Adrenal gland (tissue), 12 donors: ENCODE results near the gene IRF2BP2. TPM values are rescaled to one million over a fixed set of nuclear protein-coding genes. Genes with fewer than 3 reads are reported as not detected.
"Not testable (repeated sequence)": the region's sequence is repeated elsewhere in the genome, so short reads cannot be mapped to it uniquely, and the experiment has no call there.

Experiments used
- DNase-seq, 7 donors: peaks; one replicate each; pipeline ENCODE4 v3.0.0-alpha.2; 2019 to 2020
- H3K27ac ChIP-seq, 5 donors: fragments of 200-600 bp; sonication (generic) in 4 of 5; 1 replicate in 3 of 5; 2 replicates in 2 of 5; pipeline versions ENCODE4 v1.5.1 to v1.8.0; 2016 to 2020; ENCODE audit warnings: mild to moderate bottlenecking in 1 of 5
- H3K27me3 ChIP-seq: fragments of 200-600 bp; 2 replicates; pipeline ENCODE4 v1.8.0; 2021
- H3K36me3 ChIP-seq, 2 donors: fragments of 200-600 bp; replicated peaks in 1 of 2; 1 replicate in 1 of 2; 2 replicates in 1 of 2; pipeline versions ENCODE4 v1.5.1 to v1.8.0; 2018 to 2022
- H3K4me1 ChIP-seq, 2 donors: fragments of 200-600 bp; replicated peaks in 1 of 2; 1 replicate in 1 of 2; 2 replicates in 1 of 2; pipeline versions ENCODE4 v1.5.1 to v1.8.0; 2018 to 2021
- H3K4me3 ChIP-seq, 4 donors: fragments of 200-600 bp; sonication (generic) in 3 of 4; one replicate each; pipeline ENCODE4 v1.5.1; 2016 to 2018
- H3K9me3 ChIP-seq, 3 donors: fragments of 200-600 bp; sonication (generic) in 1 of 3; replicated peaks in 1 of 3; 1 replicate in 2 of 3; 2 replicates in 1 of 3; pipeline versions ENCODE4 v1.5.1 to v1.8.0; 2016 to 2021
- CTCF ChIP-seq, 6 experiments: fragments of 450-650 bp in 4 of 6; fragments of 200-600 bp in 2 of 6; sonication (generic) in 1 of 6; IDR thresholded peaks; 1 replicate in 5 of 6; 2 replicates in 1 of 6; pipeline versions ENCODE4 v1.5.1 to v1.8.0; 2016 to 2021; ENCODE audit warnings: antibody characterized with exemption in 6 of 6, mild to moderate bottlenecking in 2 of 6, moderate library complexity in 1 of 6
- POLR2A ChIP-seq, 2 donors: fragments of 450-650 bp; IDR thresholded peaks; one replicate each; pipeline ENCODE4 v1.6.1; 2017; ENCODE audit warnings: antibody characterized with exemption in 2 of 2, mild to moderate bottlenecking in 2 of 2, moderate library complexity in 1 of 2
- WGBS, 4 donors: extraction: QIAGEN DNeasy Blood & Tissue Kit in 2 of 4; methylation state at CpG; one replicate each; pipeline versions ENCODE4 v1.1.5 to v1.1.7; 2013 to 2017; 5-methylcytosine and 5-hydroxymethylcytosine counted together
- intact Hi-C, 2 donors: fragments of 100-400 bp; cut with DNase I; formaldehyde crosslinking; loops; one replicate each; pipeline versions ENCODE4 v1.14.1 to v1.15.0; 2022 to 2023
- polyA plus RNA-seq, 3 donors: library from polyadenylated mRNA; stranded (reverse); fragments of 200-250 nt in 2 of 3; fragments of 350-450 nt in 1 of 3; fragmentation: Illumina TruSeq in 1 of 3; extraction: RNeasy Lipid Tissue Mini Kit (QIAGEN cat#74804) in 1 of 3; gene quantifications; one replicate each; pipeline ENCODE4 v1.2.3, GENCODE V29; 2013 to 2014
- total RNA-seq, 9 donors: library from RNA; depleted of rRNA in 4 of 9; stranded (reverse); fragments of >200 nt in 4 of 9; fragments of 120-200 nt in 1 of 9; fragmentation: NEBNext Ultra II Directional in 1 of 9; extraction: Animal tissue kit (Norgen Biotek cat#: 25700) in 1 of 9; gene quantifications; one replicate each; pipeline versions ENCODE4 v1.1.0 to v1.2.4, GENCODE V29; 2013 to 2023
- donor health status: healthy with polysubstance abuse.
- donor health status: Bipolar disorder and iron deficiency.
- donor health status: DM: yes; HTN: yes; CAD: no.
- donor health status: DM: no; HTN: no; CAD: no.
- donor health status: DM: no; HTN: no; CAD: no.
- donor health status: DM: yes; HTN: yes; CAD: no.

Gene IRF2BP2
- total and polyA plus RNA-seq, 12 donors, result 37.5 to 182 (median 84.4) TPM

- H3K27ac ChIP-seq, result peak overlapping the region in 1 of 5 donors; percentile 100
- intact Hi-C loops, result loop anchor here (5.0 to 10.0 kb wide), 3 partner anchors 63 to 494 kb away; no protein-coding TSS in a partner anchor
- H3K9me3 ChIP-seq, result no peaks in the 10 kb centered on the region
- H3K27me3 ChIP-seq, result no peaks in the 10 kb centered on the region
- peaks cover 0 to under 1% of the 10 kb centered on the region in 2 donors for H3K36me3 ChIP-seq
- WGBS, 4 donors, result 38 to 52% (median 43%) methylated on average over 2 of the region's 2 CpGs
- peak in 4 of 7 donors; percentile 58 to 85 (median 62) for DNase-seq
- H3K4me3 ChIP-seq, result no peak overlapping the region
- TF ChIP-seq CTCF (IDR thresholded peaks at IDR 0.05), result peak; percentile 23 to 62 (median 45)
- TF ChIP-seq POLR2A (IDR thresholded peaks at IDR 0.05), result no peak
- peaks cover 29 to 37% of the 10 kb centered on the region in 2 donors for H3K4me1 ChIP-seq
Observed at GRCh38 chr1:234597894-234598293, 12.1 kb downstream of the IRF2BP2 start.

- WGBS, 4 donors, result 80 to 88% (median 84%) methylated on average over 2 of the region's 2 CpGs
- Histone ChIP-seq H3K27ac (no peak overlapping the region), H3K4me3 (no peak overlapping the region), H3K9me3 (no peaks in the 10 kb centered on the region), H3K36me3 (no peaks in the 10 kb centered on the region), H3K4me1 (peaks cover 13 to 17% of the 10 kb centered on the region in 2 donors), H3K27me3 (no peaks in the 10 kb centered on the region)
- no peak for TF ChIP-seq POLR2A (IDR thresholded peaks at IDR 0.05)
- DNase-seq, result no peak
- intact Hi-C loops, result loop anchor here (5.0 to 10.0 kb wide), 3 partner anchors 61 to 496 kb away; no protein-coding TSS in a partner anchor
Observed at GRCh38 chr1:234595899-234596298, 14.1 kb downstream of the IRF2BP2 start.

- H3K27ac ChIP-seq, DNase-seq, H3K9me3 ChIP-seq, H3K36me3 ChIP-seq, H3K27me3 ChIP-seq, H3K4me3 ChIP-seq: not testable (repeated sequence)
- WGBS, 4 donors, result 84 to 86% (median 85%) methylated on average over 4 of the region's 4 CpGs
- intact Hi-C loops, result loop anchor here (10.0 kb wide), 2 partner anchors 60 to 90 kb away; no protein-coding TSS in a partner anchor
- peaks cover 8 to 10% of the 10 kb centered on the region in 2 donors for H3K4me1 ChIP-seq
Observed at GRCh38 chr1:234594575-234594974, 15.4 kb downstream of the IRF2BP2 start.

GRCh38 chr1:234593771-234594504 is 16.0 kb downstream of the IRF2BP2 start:
- Histone ChIP-seq H3K36me3 (no peaks in the 10 kb centered on the region), H3K4me1 (peaks cover 5% of the 10 kb centered on the region in 2 donors), H3K4me3 (no peak overlapping the region), H3K9me3 (no peaks in the 10 kb centered on the region), H3K27ac (no peak overlapping the region), H3K27me3 (no peaks in the 10 kb centered on the region)
- WGBS, 4 donors, result 87 to 94% (median 91%) methylated on average over 6 of the region's 6 CpGs
- TF ChIP-seq POLR2A (IDR thresholded peaks at IDR 0.05) (no peak), CTCF (IDR thresholded peaks at IDR 0.05) (no peak)
- intact Hi-C loops, result loop anchor here (10.0 kb wide), 2 partner anchors 59 to 89 kb away; no protein-coding TSS in a partner anchor
- no peak for DNase-seq

GRCh38 chr1:234593109-234593508 is 16.9 kb downstream of the IRF2BP2 start:
- WGBS, 4 donors, result 93 to 96% (median 95%) methylated on average over 7 of the region's 7 CpGs
- Histone ChIP-seq H3K9me3 (no peaks in the 10 kb centered on the region), H3K4me1 (no peaks in the 10 kb centered on the region), H3K27ac (no peak overlapping the region), H3K27me3 (no peaks in the 10 kb centered on the region), H3K4me3 (no peak overlapping the region), H3K36me3 (no peaks in the 10 kb centered on the region)
- no peak for DNase-seq
- intact Hi-C loops, result loop anchor here (10.0 kb wide), 2 partner anchors 58 to 88 kb away; no protein-coding TSS in a partner anchor
- TF ChIP-seq CTCF (IDR thresholded peaks at IDR 0.05), result no peak
